Measurements from ENCODE around the gene EEF1AKMT1. TPM values are rescaled to one million over a fixed set of nuclear protein-coding genes. Genes with fewer than 3 reads are reported as not detected.

Gene EEF1AKMT1
- total RNA-seq, 1 experiment from 2014 or later, result 10.6 TPM

DNA sequence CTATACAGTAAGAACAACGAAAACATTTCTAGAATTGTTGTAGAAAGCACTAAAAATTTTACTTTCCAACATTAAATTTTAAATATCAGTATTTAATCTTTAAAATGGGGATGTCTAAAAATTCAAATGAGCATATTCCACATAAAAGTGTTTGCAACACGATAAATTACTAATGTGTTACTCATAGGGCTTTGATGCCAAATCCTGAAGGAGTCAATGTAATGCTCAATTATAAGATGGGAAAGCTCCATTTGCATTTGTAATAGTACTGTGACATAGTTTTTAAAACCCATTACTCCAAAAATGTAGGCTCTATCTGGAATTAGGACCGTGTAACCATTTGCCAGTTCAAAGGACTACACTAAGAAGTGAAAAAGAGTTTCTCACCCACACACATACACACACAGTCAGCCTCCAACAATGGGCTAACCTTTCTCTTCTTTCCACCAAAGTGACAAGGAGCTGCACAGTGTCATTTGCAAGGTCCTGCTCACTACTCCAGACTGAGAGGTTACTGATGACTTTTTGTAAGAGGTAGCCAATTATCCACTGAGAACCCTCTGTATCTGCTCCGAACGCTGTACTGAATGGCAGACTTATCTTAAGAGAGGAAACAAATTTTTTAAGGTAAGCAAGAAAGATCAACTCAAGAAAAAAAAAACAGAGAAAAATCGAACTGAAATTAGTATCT, 26.1 kb upstream of the EEF1AKMT1 start:
- Histone ChIP-seq H3K4me3 (ENCODE audit: low read length) (no peak overlapping the region), H3F3A (ENCODE audit: low read length, unreplicated experiment) (no peaks in the 10 kb centered on the region), H3K27me3 (ENCODE audit: low read length) (no peaks in the 10 kb centered on the region), H3K9me2 (replicated peaks; ENCODE audit: low read length) (no peaks in the 10 kb centered on the region), H3K9me3 (ENCODE audit: low read length) (no peaks in the 10 kb centered on the region), H3K9ac (ENCODE audit: low read length) (no peak overlapping the region), H3K4me1 (ENCODE audit: insufficient read depth, low read length) (peaks cover 23% of the 10 kb centered on the region), H4K20me1 (ENCODE audit: low read length) (no peaks in the 10 kb centered on the region), H3K4me2 (ENCODE audit: low read length) (no peak overlapping the region), H3K36me3 (ENCODE audit: low read depth, low read length) (peaks cover 36% of the 10 kb centered on the region), H3K27ac (ENCODE audit: low read length) (no peak overlapping the region), H2AFZ (ENCODE audit: low read length) (no peak overlapping the region), H3K79me2 (ENCODE audit: low read length) (no peaks in the 10 kb centered on the region)
- intact Hi-C loops (cut with micrococcal nuclease), result no loop called here
- TF ChIP-seq, protein P1, sequence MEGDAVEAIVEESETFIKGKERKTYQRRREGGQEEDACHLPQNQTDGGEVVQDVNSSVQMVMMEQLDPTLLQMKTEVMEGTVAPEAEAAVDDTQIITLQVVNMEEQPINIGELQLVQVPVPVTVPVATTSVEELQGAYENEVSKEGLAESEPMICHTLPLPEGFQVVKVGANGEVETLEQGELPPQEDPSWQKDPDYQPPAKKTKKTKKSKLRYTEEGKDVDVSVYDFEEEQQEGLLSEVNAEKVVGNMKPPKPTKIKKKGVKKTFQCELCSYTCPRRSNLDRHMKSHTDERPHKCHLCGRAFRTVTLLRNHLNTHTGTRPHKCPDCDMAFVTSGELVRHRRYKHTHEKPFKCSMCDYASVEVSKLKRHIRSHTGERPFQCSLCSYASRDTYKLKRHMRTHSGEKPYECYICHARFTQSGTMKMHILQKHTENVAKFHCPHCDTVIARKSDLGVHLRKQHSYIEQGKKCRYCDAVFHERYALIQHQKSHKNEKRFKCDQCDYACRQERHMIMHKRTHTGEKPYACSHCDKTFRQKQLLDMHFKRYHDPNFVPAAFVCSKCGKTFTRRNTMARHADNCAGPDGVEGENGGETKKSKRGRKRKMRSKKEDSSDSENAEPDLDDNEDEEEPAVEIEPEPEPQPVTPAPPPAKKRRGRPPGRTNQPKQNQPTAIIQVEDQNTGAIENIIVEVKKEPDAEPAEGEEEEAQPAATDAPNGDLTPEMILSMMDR (conservative IDR thresholded peaks at IDR 0.05; ENCODE audit: low read depth, low read length), result no peak
- no peak for TF ChIP-seq EZH2phosphoT487 (IDR thresholded peaks at IDR 0.05; ENCODE audit: borderline replicate concordance, low read length)
- TF ChIP-seq EZH2 (IDR thresholded peaks at IDR 0.05; ENCODE audit: low read length, unreplicated experiment), result no peak
- peak; percentile 38; the same call in 1 of the 2 replicates for ATAC-seq
- CTCF ChIA-PET, result no interaction called here
- POLR2A ChIA-PET (ENCODE audit: unreplicated experiment), result no interaction called here
- peak; percentile 51 for DNase-seq
- no TSS peak for BruUV-seq (replicated peaks)

DNA sequence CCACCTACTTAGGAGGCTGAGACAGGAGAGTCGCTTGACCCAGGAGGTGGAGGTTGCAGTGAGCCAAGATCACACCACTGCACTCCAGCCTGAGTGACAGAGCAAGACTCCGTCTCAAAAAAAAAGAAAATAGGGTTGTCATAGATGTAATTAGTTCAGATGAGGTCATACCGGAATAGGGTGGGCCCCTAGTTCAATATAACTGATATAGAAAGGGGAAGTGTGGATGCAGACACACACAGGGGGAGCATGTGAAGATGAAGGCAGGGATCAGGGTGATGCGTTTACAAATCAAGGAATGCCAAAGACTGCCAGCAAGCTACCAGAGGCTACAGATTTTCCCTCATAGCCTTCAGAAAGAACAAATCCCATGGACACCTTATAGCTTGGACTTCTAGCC, 24.3 kb upstream of the EEF1AKMT1 start:
- H3F3A ChIP-seq (ENCODE audit: low read length, unreplicated experiment), result no peaks in the 10 kb centered on the region
- H3K79me2 ChIP-seq (ENCODE audit: low read length), result no peaks in the 10 kb centered on the region
- H3K27me3 ChIP-seq (ENCODE audit: low read length), result no peaks in the 10 kb centered on the region
- no TSS peak for BruUV-seq (replicated peaks)
- no peak overlapping the region for H3K4me3 ChIP-seq (ENCODE audit: low read length)
- ATAC-seq (no peak), DNase-seq (no peak)
- H3K9me3 ChIP-seq (ENCODE audit: low read length), result no peaks in the 10 kb centered on the region
- CTCF ChIA-PET, result no interaction called here
- no peaks in the 10 kb centered on the region for H4K20me1 ChIP-seq (ENCODE audit: low read length)
- peaks cover 51% of the 10 kb centered on the region for H3K36me3 ChIP-seq (ENCODE audit: low read depth, low read length)
- peaks cover 22% of the 10 kb centered on the region; the same call in 1 of the 2 replicates for H3K4me1 ChIP-seq (ENCODE audit: insufficient read depth, low read length)
- H3K9ac ChIP-seq (ENCODE audit: low read length), result no peak overlapping the region
- POLR2A ChIA-PET (ENCODE audit: unreplicated experiment), result no interaction called here
- intact Hi-C loops (cut with micrococcal nuclease), result no loop called here
- H2AFZ ChIP-seq (ENCODE audit: low read length), result no peak overlapping the region
- H3K4me2 ChIP-seq (ENCODE audit: low read length), result no peak overlapping the region
- no peaks in the 10 kb centered on the region for H3K9me2 ChIP-seq (replicated peaks; ENCODE audit: low read length)
- no peak overlapping the region for H3K27ac ChIP-seq (ENCODE audit: low read length)
- TF ChIP-seq, protein P1 (conservative IDR thresholded peaks at IDR 0.05; ENCODE audit: low read depth, low read length), result no peak
- no peak for TF ChIP-seq EZH2phosphoT487 (IDR thresholded peaks at IDR 0.05; ENCODE audit: borderline replicate concordance, low read length)

DNA sequence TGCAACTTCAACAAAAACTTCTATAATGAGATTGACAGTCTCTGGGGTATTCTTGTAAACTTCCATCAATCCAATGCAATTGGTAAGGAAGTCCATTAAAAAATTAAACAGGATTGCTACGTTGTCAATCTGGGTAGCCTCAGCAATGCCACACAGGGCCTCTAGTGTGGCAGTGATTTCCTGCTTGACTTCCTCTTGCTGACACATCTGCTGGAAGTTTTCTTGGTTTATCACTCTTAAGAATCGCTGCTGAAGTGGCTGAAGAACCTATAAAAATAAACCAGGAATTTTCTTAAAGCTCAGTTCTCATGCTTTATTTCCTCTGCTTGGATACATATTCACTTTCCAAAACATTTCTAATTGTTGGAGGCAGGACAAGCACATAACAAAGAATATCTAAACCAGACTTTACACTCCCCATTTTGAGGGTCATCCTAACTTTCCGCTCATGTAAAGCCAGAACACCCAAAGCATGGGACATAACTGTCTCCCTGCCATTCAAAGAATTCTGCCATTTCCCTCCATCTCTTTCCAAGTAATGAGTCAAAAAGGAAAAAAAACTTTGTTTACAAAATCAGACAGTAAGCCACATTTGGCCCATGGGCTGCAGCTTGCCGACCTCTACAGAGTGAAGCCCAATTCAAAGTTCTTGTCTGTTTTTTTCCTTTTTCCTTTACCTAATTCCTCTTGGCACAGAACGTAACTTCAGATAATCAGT, 23.2 kb upstream of the EEF1AKMT1 start:
- no TSS peak for BruUV-seq (replicated peaks)
- intact Hi-C loops (cut with micrococcal nuclease), result no loop called here
- no peak overlapping the region for H3K27ac ChIP-seq (ENCODE audit: low read length)
- ChIA-PET POLR2A (ENCODE audit: unreplicated experiment) (no interaction called here), CTCF (no interaction called here)
- H3K4me2 ChIP-seq (ENCODE audit: low read length), result no peak overlapping the region
- H3K9ac ChIP-seq (ENCODE audit: low read length), result no peak overlapping the region
- peak; percentile 66 for ATAC-seq
- peaks cover 51% of the 10 kb centered on the region for H3K36me3 ChIP-seq (ENCODE audit: low read depth, low read length)
- H3K9me3 ChIP-seq (ENCODE audit: low read length), result no peaks in the 10 kb centered on the region
- no peaks in the 10 kb centered on the region for H3K9me2 ChIP-seq (replicated peaks; ENCODE audit: low read length)
- no peaks in the 10 kb centered on the region for H3K27me3 ChIP-seq (ENCODE audit: low read length)
- peak; percentile 31 for DNase-seq
- H3F3A ChIP-seq (ENCODE audit: low read length, unreplicated experiment), result no peaks in the 10 kb centered on the region
- no peaks in the 10 kb centered on the region for H3K79me2 ChIP-seq (ENCODE audit: low read length)
- H3K4me3 ChIP-seq (ENCODE audit: low read length), result no peak overlapping the region
- no peaks in the 10 kb centered on the region for H4K20me1 ChIP-seq (ENCODE audit: low read length)
- peaks cover 18% of the 10 kb centered on the region; the same call in 1 of the 2 replicates for H3K4me1 ChIP-seq (ENCODE audit: insufficient read depth, low read length)
- no peak overlapping the region for H2AFZ ChIP-seq (ENCODE audit: low read length)
- TF ChIP-seq, protein P1 (conservative IDR thresholded peaks at IDR 0.05; ENCODE audit: low read depth, low read length), result no peak
- TF ChIP-seq EZH2 (IDR thresholded peaks at IDR 0.05; ENCODE audit: low read length, unreplicated experiment) (no peak), EZH2phosphoT487 (IDR thresholded peaks at IDR 0.05; ENCODE audit: borderline replicate concordance, low read length) (no peak)

Data from PC-3 (cell line).